BLaER1 (cell line): ENCODE data around the gene HS2ST1.
"Not testable (repeated sequence)": the region's sequence is repeated elsewhere in the genome, so short reads cannot be mapped to it uniquely, and the experiment has no call there.

ENCODE experiments used
- H3K27ac ChIP-seq: shearing (Covaris generic); formaldehyde crosslinking; 2 replicates; pipeline ENCODE4 v1.8.1; 2022
- H3K27me3 ChIP-seq: shearing (Covaris generic); formaldehyde crosslinking; 2 replicates; pipeline ENCODE4 v1.8.1; 2022
- H3K36me3 ChIP-seq: shearing (Covaris generic); formaldehyde crosslinking; 2 replicates; pipeline ENCODE4 v1.8.1; 2022
- H3K4me1 ChIP-seq: shearing (Covaris generic); formaldehyde crosslinking; 2 replicates; pipeline ENCODE4 v1.8.1; 2022
- H3K4me2 ChIP-seq: shearing (Covaris generic); formaldehyde crosslinking; 2 replicates; pipeline ENCODE4 v1.8.1; 2022
- H3K4me3 ChIP-seq: shearing (Covaris generic); formaldehyde crosslinking; 2 replicates; pipeline ENCODE4 v1.8.1; 2022
- H3K9ac ChIP-seq: shearing (Covaris generic); formaldehyde crosslinking; 2 replicates; pipeline ENCODE4 v1.8.1; 2022
- H3K9me3 ChIP-seq: shearing (Covaris generic); formaldehyde crosslinking; 2 replicates; pipeline ENCODE4 v1.8.1; 2022
- H4K20me1 ChIP-seq: shearing (Covaris generic); formaldehyde crosslinking; 2 replicates; pipeline ENCODE4 v1.8.1; 2022
- Cebpa-rat ChIP-seq: shearing (Covaris generic); IDR thresholded peaks from 2 replicates; pipeline ENCODE4 v1.8.1; 2022

The HS2ST1 gene

GRCh38 chr1:87052961-87053360 lies 138.5 kb downstream of the HS2ST1 start:
- Histone ChIP-seq H4K20me1 (no peaks in the 10 kb centered on the region), H3K9me3 (peaks cover 12% of the 10 kb centered on the region), H3K4me3 (no peak overlapping the region), H3K36me3 (peaks cover 4% of the 10 kb centered on the region; the same call in 1 of the 2 replicates), H3K4me1 (peaks cover 9% of the 10 kb centered on the region), H3K9ac (no peak overlapping the region), H3K4me2 (no peak overlapping the region), H3K27me3 (no peaks in the 10 kb centered on the region), H3K27ac (no peak overlapping the region)
- TF ChIP-seq Cebpa-rat: no peak

GRCh38 chr1:87053446-87053845 lies 139.0 kb downstream of the HS2ST1 start:
- Histone ChIP-seq H3K27me3 (no peaks in the 10 kb centered on the region), H3K36me3 (no peaks in the 10 kb centered on the region), H3K27ac (no peak overlapping the region), H3K4me1 (peaks cover 12% of the 10 kb centered on the region), H4K20me1 (no peaks in the 10 kb centered on the region), H3K9ac (no peak overlapping the region), H3K4me3 (no peak overlapping the region), H3K4me2 (no peak overlapping the region), H3K9me3 (peaks cover 7% of the 10 kb centered on the region)
- no peak for TF ChIP-seq Cebpa-rat

GRCh38 chr1:87056974-87057373 lies 142.5 kb downstream of the HS2ST1 start:
- H4K20me1 ChIP-seq: no peaks in the 10 kb centered on the region
- peak overlapping the region; percentile 40; the same call in 1 of the 2 replicates for H3K4me2 ChIP-seq
- TF ChIP-seq Cebpa-rat: no peak
- no peaks in the 10 kb centered on the region for H3K27me3 ChIP-seq
- H3K4me1 ChIP-seq: peaks cover 27% of the 10 kb centered on the region
- H3K9ac ChIP-seq: no peak overlapping the region
- no peak overlapping the region for H3K4me3 ChIP-seq
- H3K9me3 ChIP-seq: peaks cover 4% of the 10 kb centered on the region
- H3K27ac ChIP-seq: no peak overlapping the region
- no peaks in the 10 kb centered on the region for H3K36me3 ChIP-seq

GRCh38 chr1:87058343-87058649 lies 143.9 kb downstream of the HS2ST1 start:
- TF ChIP-seq Cebpa-rat: no peak
- H3K36me3 ChIP-seq: no peaks in the 10 kb centered on the region
- H3K27ac ChIP-seq: no peak overlapping the region
- H3K4me2 ChIP-seq: no peak overlapping the region
- peaks cover 31% of the 10 kb centered on the region for H3K4me1 ChIP-seq
- H3K9me3 ChIP-seq: peaks cover 12% of the 10 kb centered on the region
- H4K20me1 ChIP-seq: no peaks in the 10 kb centered on the region
- no peak overlapping the region for H3K4me3 ChIP-seq
- H3K27me3 ChIP-seq: no peaks in the 10 kb centered on the region
- no peak overlapping the region for H3K9ac ChIP-seq

GRCh38 chr1:87061742-87062156 lies 147.3 kb downstream of the HS2ST1 start:
- H3K36me3 ChIP-seq: peaks cover 16% of the 10 kb centered on the region; the same call in 1 of the 2 replicates
- no peak overlapping the region for H3K4me2 ChIP-seq
- no peak overlapping the region for H3K4me3 ChIP-seq
- H3K4me1 ChIP-seq: peaks cover 31% of the 10 kb centered on the region
- no peaks in the 10 kb centered on the region for H4K20me1 ChIP-seq
- no peak overlapping the region for H3K27ac ChIP-seq
- no peak overlapping the region for H3K9ac ChIP-seq
- TF ChIP-seq Cebpa-rat: no peak
- no peaks in the 10 kb centered on the region for H3K27me3 ChIP-seq
- peaks cover 29% of the 10 kb centered on the region for H3K9me3 ChIP-seq

GRCh38 chr1:87062687-87063086 lies 148.3 kb downstream of the HS2ST1 start:
- no peak overlapping the region for H3K9ac ChIP-seq
- TF ChIP-seq Cebpa-rat: no peak
- H3K27me3 ChIP-seq: no peaks in the 10 kb centered on the region
- peaks cover 16% of the 10 kb centered on the region; the same call in 1 of the 2 replicates for H3K36me3 ChIP-seq
- H3K4me3 ChIP-seq: no peak overlapping the region
- H3K9me3 ChIP-seq: peaks cover 36% of the 10 kb centered on the region
- H3K27ac ChIP-seq: no peak overlapping the region
- H4K20me1 ChIP-seq: no peaks in the 10 kb centered on the region
- H3K4me1 ChIP-seq: peaks cover 24% of the 10 kb centered on the region
- H3K4me2 ChIP-seq: no peak overlapping the region

- Histone ChIP-seq H3K4me3 (no peak overlapping the region), H4K20me1 (no peaks in the 10 kb centered on the region), H3K9me3 (peaks cover 38% of the 10 kb centered on the region), H3K27ac (no peak overlapping the region), H3K4me2 (no peak overlapping the region), H3K9ac (no peak overlapping the region), H3K4me1 (peaks cover 19% of the 10 kb centered on the region; the same call in 1 of the 2 replicates), H3K36me3 (peaks cover 16% of the 10 kb centered on the region; the same call in 1 of the 2 replicates), H3K27me3 (no peaks in the 10 kb centered on the region)
- no peak for TF ChIP-seq Cebpa-rat
These were observed 149.9 kb downstream of the HS2ST1 start for GRCh38 chr1:87064309-87064708.

GRCh38 chr1:87064986-87065385 lies 150.6 kb downstream of the HS2ST1 start:
- Histone ChIP-seq H3K4me1 (peaks cover 14% of the 10 kb centered on the region; the same call in 1 of the 2 replicates), H3K27ac (no peak overlapping the region), H3K9me3 (peaks cover 38% of the 10 kb centered on the region), H3K27me3 (no peaks in the 10 kb centered on the region), H3K9ac (no peak overlapping the region), H3K4me2 (no peak overlapping the region), H3K4me3 (no peak overlapping the region), H3K36me3 (peaks cover 16% of the 10 kb centered on the region; the same call in 1 of the 2 replicates), H4K20me1 (no peaks in the 10 kb centered on the region)
- TF ChIP-seq Cebpa-rat: no peak

GRCh38 chr1:87066708-87067107 lies 152.3 kb downstream of the HS2ST1 start:
- not testable (repeated sequence) for H3K4me1 ChIP-seq, H3K4me3 ChIP-seq, H3K27me3 ChIP-seq, H4K20me1 ChIP-seq, H3K27ac ChIP-seq, H3K4me2 ChIP-seq, H3K9ac ChIP-seq
- Histone ChIP-seq H3K9me3 (peaks cover 38% of the 10 kb centered on the region), H3K36me3 (peaks cover 16% of the 10 kb centered on the region; the same call in 1 of the 2 replicates)

GRCh38 chr1:87072411-87072810 lies 158.0 kb downstream of the HS2ST1 start:
- Histone ChIP-seq H3K27ac (no peak overlapping the region), H3K9me3 (peaks cover 5% of the 10 kb centered on the region; the same call in 1 of the 2 replicates), H3K27me3 (no peaks in the 10 kb centered on the region), H4K20me1 (no peaks in the 10 kb centered on the region), H3K4me1 (no peaks in the 10 kb centered on the region), H3K36me3 (peaks cover 7% of the 10 kb centered on the region; the same call in 1 of the 2 replicates), H3K9ac (no peak overlapping the region), H3K4me3 (no peak overlapping the region), H3K4me2 (no peak overlapping the region)
- no peak for TF ChIP-seq Cebpa-rat

GRCh38 chr1:87072904-87073303 lies 158.5 kb downstream of the HS2ST1 start:
- H3K9me3 ChIP-seq: no peaks in the 10 kb centered on the region
- H4K20me1 ChIP-seq: no peaks in the 10 kb centered on the region
- peaks cover 12% of the 10 kb centered on the region; the same call in 1 of the 2 replicates for H3K36me3 ChIP-seq
- H3K9ac ChIP-seq: no peak overlapping the region
- no peak overlapping the region for H3K27ac ChIP-seq
- H3K27me3 ChIP-seq: no peaks in the 10 kb centered on the region
- TF ChIP-seq Cebpa-rat: no peak
- no peak overlapping the region for H3K4me2 ChIP-seq
- no peak overlapping the region for H3K4me3 ChIP-seq
- no peaks in the 10 kb centered on the region for H3K4me1 ChIP-seq
